ENCODE data around the gene ASCC1. TPM values are rescaled to one million over a fixed set of nuclear protein-coding genes. Genes with fewer than 3 reads are reported as not detected.

ASCC1 gene
- total RNA-seq, 2 donors from 2014 or later, result 15.2 to 30.3 TPM

GRCh38 chr10:72248468-72249151 lies 32.5 kb upstream of the ASCC1 start:
- peak; percentile 71 for DNase-seq (ENCODE audit: low spot score)
- H3K36me3 ChIP-seq, result no peaks in the 10 kb centered on the region
- H3K4me3 ChIP-seq, result peak overlapping the region; percentile 49
- peaks cover 67 to 94% of the 10 kb centered on the region in 2 donors for H3K4me1 ChIP-seq (ENCODE audit: control insufficient read depth in 1 of 2, low read depth in 2 of 2)
- no peak for TF ChIP-seq CTCF (IDR thresholded peaks at IDR 0.05)
- no peaks in the 10 kb centered on the region for H3K9me3 ChIP-seq
- no peaks in the 10 kb centered on the region for H3K27me3 ChIP-seq (replicated peaks; ENCODE audit: insufficient read depth)
- H3K27ac ChIP-seq, result peak overlapping the region; percentile 90 to 96
- peak; percentile 75 for ATAC-seq (ENCODE audit: insufficient number of reproducible peaks, low FRiP score, low read depth)

- TF ChIP-seq CTCF (IDR thresholded peaks at IDR 0.05), result no peak
- peaks cover 75 to 94% of the 10 kb centered on the region in 2 donors for H3K4me1 ChIP-seq (ENCODE audit: control insufficient read depth in 1 of 2, low read depth in 2 of 2)
- no peaks in the 10 kb centered on the region for H3K9me3 ChIP-seq
- ATAC-seq (ENCODE audit: insufficient number of reproducible peaks, low FRiP score, low read depth), result no peak
- DNase-seq (ENCODE audit: low spot score), result no peak
- H3K36me3 ChIP-seq, result no peaks in the 10 kb centered on the region
- no peak overlapping the region for H3K4me3 ChIP-seq
- no peaks in the 10 kb centered on the region for H3K27me3 ChIP-seq (replicated peaks; ENCODE audit: insufficient read depth)
- H3K27ac ChIP-seq, result peak overlapping the region; percentile 90 to 96
These were observed 30.0 kb upstream of the ASCC1 start for GRCh38 chr10:72245949-72246525.

DNA sequence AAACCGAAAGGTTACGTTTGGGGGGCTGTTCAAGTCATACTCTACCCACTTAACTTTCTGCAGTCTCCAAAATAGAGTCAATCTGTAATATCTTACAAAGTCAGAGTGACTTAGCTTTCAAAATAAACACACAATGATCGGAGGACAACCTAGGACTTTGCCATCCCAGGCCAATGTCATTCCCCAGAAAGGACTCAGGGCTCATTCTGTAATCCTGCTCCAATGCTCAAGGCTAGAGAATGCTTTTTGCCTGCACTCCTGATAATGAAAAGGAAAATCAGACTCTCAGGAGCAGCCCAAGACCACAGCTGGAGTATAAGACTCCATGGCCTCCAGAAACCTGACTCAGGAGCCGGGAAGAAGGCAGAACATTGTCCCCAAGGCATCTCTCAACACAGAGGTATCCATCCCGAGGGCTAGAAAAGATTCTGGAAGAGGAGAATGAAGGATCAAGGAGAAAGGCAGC lies 28.5 kb upstream of the ASCC1 start:
- Histone ChIP-seq H3K4me3 (no peak overlapping the region), H3K27me3 (replicated peaks; ENCODE audit: insufficient read depth) (no peaks in the 10 kb centered on the region), H3K36me3 (no peaks in the 10 kb centered on the region), H3K27ac (peak overlapping the region; percentile 90 to 96), H3K4me1 (ENCODE audit: control insufficient read depth in 1 of 2, low read depth in 2 of 2) (peaks cover 62 to 80% of the 10 kb centered on the region in 2 donors), H3K9me3 (no peaks in the 10 kb centered on the region)
- DNase-seq (ENCODE audit: low spot score) (no peak), ATAC-seq (ENCODE audit: insufficient number of reproducible peaks, low FRiP score, low read depth) (no peak)
- TF ChIP-seq CTCF (IDR thresholded peaks at IDR 0.05), result no peak

- DNase-seq (ENCODE audit: low spot score) (no peak), ATAC-seq (ENCODE audit: insufficient number of reproducible peaks, low FRiP score, low read depth) (no peak)
- H3K4me1 ChIP-seq (ENCODE audit: control insufficient read depth in 1 of 2, low read depth in 2 of 2), result peaks cover 55 to 74% of the 10 kb centered on the region in 2 donors
- H3K27me3 ChIP-seq (replicated peaks; ENCODE audit: insufficient read depth), result no peaks in the 10 kb centered on the region
- peak; percentile 49 for TF ChIP-seq CTCF (IDR thresholded peaks at IDR 0.05)
- H3K4me3 ChIP-seq, result no peak overlapping the region
- peak overlapping the region; percentile 90 to 96 for H3K27ac ChIP-seq
- H3K36me3 ChIP-seq, result no peaks in the 10 kb centered on the region
- H3K9me3 ChIP-seq, result no peaks in the 10 kb centered on the region
These were observed 27.9 kb upstream of the ASCC1 start for GRCh38 chr10:72243822-72244437.

GRCh38 chr10:72242675-72243074 lies 26.6 kb upstream of the ASCC1 start:
- ATAC-seq (ENCODE audit: insufficient number of reproducible peaks, low FRiP score, low read depth) (peak; percentile 33), DNase-seq (ENCODE audit: low spot score) (no peak)
- Histone ChIP-seq H3K4me1 (ENCODE audit: control insufficient read depth in 1 of 2, low read depth in 2 of 2) (peaks cover 51 to 61% of the 10 kb centered on the region in 2 donors), H3K4me3 (no peak overlapping the region), H3K27ac (peak overlapping the region; percentile 90 to 96), H3K9me3 (no peaks in the 10 kb centered on the region), H3K36me3 (no peaks in the 10 kb centered on the region), H3K27me3 (replicated peaks; ENCODE audit: insufficient read depth) (no peaks in the 10 kb centered on the region)
- no peak for TF ChIP-seq CTCF (IDR thresholded peaks at IDR 0.05)
